T-helper 1 cell treated with Interleukin-12 subunit alpha and Interleukin-12 subunit beta and Interleukin-4 antibody, amounts not matched to agents 30 ng/mL and 1 ng/mL, for 36 hours (primary cell): ENCODE data around the gene LONP1. TPM values are rescaled to one million over a fixed set of nuclear protein-coding genes. Genes with fewer than 3 reads are reported as not detected.
"Not testable (repeated sequence)": the region's sequence is repeated elsewhere in the genome, so short reads cannot be mapped to it uniquely, and the experiment has no call there.

Source experiments
- intact Hi-C: fragments of 100-400 bp; cut with micrococcal nuclease; formaldehyde crosslinking; loops from one replicate; pipeline ENCODE4 v1.15.1; 2024
- total RNA-seq: library from RNA; stranded (reverse); gene quantifications from 2 replicates; pipeline ENCODE4 v1.2.3, GENCODE V29; 2022

Gene LONP1
- 82.2 and 82.9 TPM in 2 replicates for total RNA-seq

GRCh38 chr19:5719961-5720790 lies at the start of gene LONP1, which contains the start of gene CATSPERD:
Gene LONP1 (minus strand): TSS chr19:5720146. CDS start chr19:5720132, 14 bp downstream.
Gene CATSPERD (plus strand): TSS chr19:5720637. CDS start chr19:5720738, 101 bp downstream.
- intact Hi-C loops: loop anchor here (1.0 kb wide), 11 partner anchors 30 to 996 kb away; partner anchors contain the start of genes CLPP, FEM1A, MICOS13 and RANBP3

GRCh38 chr19:5767949-5768348 lies 48.0 kb upstream of the LONP1 start:
- intact Hi-C loops: no loop called here

- intact Hi-C loops: no loop called here
Observed at GRCh38 chr19:5765220-5765619, 45.3 kb upstream of the LONP1 start.

- intact Hi-C loops: no loop called here
Observed at GRCh38 chr19:5762608-5763217, 42.8 kb upstream of the LONP1 start.

GRCh38 chr19:5753743-5754142 lies 33.8 kb upstream of the LONP1 start:
- intact Hi-C loops: no loop called here

GRCh38 chr19:5751709-5752108 lies 31.8 kb upstream of the LONP1 start:
- intact Hi-C loops: no loop called here

GRCh38 chr19:5749505-5749904 lies 29.6 kb upstream of the LONP1 start:
- intact Hi-C loops: no loop called here

GRCh38 chr19:5748920-5749319 lies 29.0 kb upstream of the LONP1 start:
- intact Hi-C loops: not testable (repeated sequence)

- intact Hi-C loops: not testable (repeated sequence)
Observed at GRCh38 chr19:5744999-5745398, 25.1 kb upstream of the LONP1 start.

- intact Hi-C loops: no loop called here
Observed at GRCh38 chr19:5743630-5744029, 23.7 kb upstream of the LONP1 start.

GRCh38 chr19:5742051-5742450 lies 22.1 kb upstream of the LONP1 start:
- intact Hi-C loops: no loop called here

GRCh38 chr19:5738423-5738822 lies 18.5 kb upstream of the LONP1 start:
- intact Hi-C loops: no loop called here

GRCh38 chr19:5733172-5733571 lies 13.2 kb upstream of the LONP1 start:
- intact Hi-C loops: not testable (repeated sequence)

- intact Hi-C loops: no loop called here
Observed at GRCh38 chr19:5727453-5728050, 7.6 kb upstream of the LONP1 start.

GRCh38 chr19:5719274-5719960 lies 529 bp downstream of the LONP1 start:
- intact Hi-C loops: no loop called here

GRCh38 chr19:5718579-5719273 lies 1.2 kb downstream of the LONP1 start:
- intact Hi-C loops: no loop called here

- intact Hi-C loops: no loop called here
Observed at GRCh38 chr19:5718037-5718578, 1.8 kb downstream of the LONP1 start.

GRCh38 chr19:5717215-5717935 lies 2.6 kb downstream of the LONP1 start:
- intact Hi-C loops: no loop called here

GRCh38 chr19:5714816-5715215 lies 5.1 kb downstream of the LONP1 start:
- intact Hi-C loops: no loop called here

- intact Hi-C loops: no loop called here
Observed at GRCh38 chr19:5713228-5713627, 6.7 kb downstream of the LONP1 start.
